H1 (cell line): ENCODE measurements around the gene SCYL1.

Experiments used
- CHD1 ChIP-seq: IDR thresholded peaks from 2 replicates; pipeline ENCODE4 v1.6.1; 2012; ENCODE audit warnings: low read depth, low read length, improper control_type of control experiment
- EGR1 ChIP-seq: IDR thresholded peaks from 2 replicates; pipeline ENCODE4 v1.6.1; 2011; ENCODE audit warnings: low read depth, low read length, borderline replicate concordance
- EP300 ChIP-seq, 2 experiments: IDR thresholded peaks; 1 replicate in 1 of 2; 2 replicates in 1 of 2; pipeline ENCODE4 v1.6.1; 2011 to 2012; ENCODE audit warnings: low read depth in 2 of 2, low read length in 2 of 2, mild to moderate bottlenecking in 2 of 2, borderline replicate concordance in 1 of 2, inconsistent platforms in 1 of 2, moderate library complexity in 1 of 2
- EZH2 ChIP-seq: fragments of 200-600 bp; sonication (generic); IDR thresholded peaks from 2 replicates; pipeline ENCODE4 v1.7.1; 2012; ENCODE audit warnings: low read depth, mild to moderate bottlenecking, moderate library complexity, low read length, inconsistent platforms; ENCODE audit not compliant: severe bottlenecking
- POLR2A ChIP-seq, 2 experiments: IDR thresholded peaks; 1 replicate in 1 of 2; 2 replicates in 1 of 2; pipeline ENCODE4 v1.6.1; 2011; ENCODE audit warnings: low read depth in 2 of 2, low read length in 2 of 2, mild to moderate bottlenecking in 2 of 2; ENCODE audit errors: control extremely low read depth in 1 of 2
- RAD21 ChIP-seq, 2 experiments: IDR thresholded peaks in 1 of 2; conservative IDR thresholded peaks in 1 of 2; 2 replicates each; pipeline ENCODE4 v1.6.1; 2011; ENCODE audit warnings: low read depth in 2 of 2, low read length in 2 of 2, improper control_type of control experiment in 1 of 2, inconsistent platforms in 1 of 2, mild to moderate bottlenecking in 1 of 2, moderate library complexity in 1 of 2
- RNF2 ChIP-seq: fragments of 200-900, 300-1000 bp; sonication (generic); IDR thresholded peaks from 2 replicates; pipeline ENCODE4 v1.7.1; 2016; ENCODE audit warnings: borderline replicate concordance, low read depth, mild to moderate bottlenecking, antibody characterized with exemption, low read length; ENCODE audit not compliant: poor library complexity, severe bottlenecking; ENCODE audit errors: missing control alignments
- RXRA ChIP-seq: IDR thresholded peaks from 2 replicates; pipeline ENCODE4 v1.6.1; 2011; ENCODE audit warnings: low read depth, mild to moderate bottlenecking, low read length, moderate library complexity; ENCODE audit not compliant: insufficient read depth
- TAF7 ChIP-seq: optimal IDR thresholded peaks from 2 replicates; pipeline ENCODE3; 2011; ENCODE audit warnings: low read depth, mild to moderate bottlenecking, inconsistent platforms, low read length, moderate library complexity, borderline replicate concordance
- TF ChIP-seq, protein P1 (sequence below), 3 experiments: IDR thresholded peaks; 1 replicate in 2 of 3; 2 replicates in 1 of 3; pipeline versions ENCODE4 v1.5.1 to v1.6.1; 2011; ENCODE audit warnings: low read length in 3 of 3, mild to moderate bottlenecking in 3 of 3, inconsistent platforms in 2 of 3, low read depth in 1 of 3, moderate library complexity in 1 of 3; ENCODE audit not compliant: insufficient read depth in 1 of 3; ENCODE audit errors: control extremely low read depth in 1 of 3

DNA sequence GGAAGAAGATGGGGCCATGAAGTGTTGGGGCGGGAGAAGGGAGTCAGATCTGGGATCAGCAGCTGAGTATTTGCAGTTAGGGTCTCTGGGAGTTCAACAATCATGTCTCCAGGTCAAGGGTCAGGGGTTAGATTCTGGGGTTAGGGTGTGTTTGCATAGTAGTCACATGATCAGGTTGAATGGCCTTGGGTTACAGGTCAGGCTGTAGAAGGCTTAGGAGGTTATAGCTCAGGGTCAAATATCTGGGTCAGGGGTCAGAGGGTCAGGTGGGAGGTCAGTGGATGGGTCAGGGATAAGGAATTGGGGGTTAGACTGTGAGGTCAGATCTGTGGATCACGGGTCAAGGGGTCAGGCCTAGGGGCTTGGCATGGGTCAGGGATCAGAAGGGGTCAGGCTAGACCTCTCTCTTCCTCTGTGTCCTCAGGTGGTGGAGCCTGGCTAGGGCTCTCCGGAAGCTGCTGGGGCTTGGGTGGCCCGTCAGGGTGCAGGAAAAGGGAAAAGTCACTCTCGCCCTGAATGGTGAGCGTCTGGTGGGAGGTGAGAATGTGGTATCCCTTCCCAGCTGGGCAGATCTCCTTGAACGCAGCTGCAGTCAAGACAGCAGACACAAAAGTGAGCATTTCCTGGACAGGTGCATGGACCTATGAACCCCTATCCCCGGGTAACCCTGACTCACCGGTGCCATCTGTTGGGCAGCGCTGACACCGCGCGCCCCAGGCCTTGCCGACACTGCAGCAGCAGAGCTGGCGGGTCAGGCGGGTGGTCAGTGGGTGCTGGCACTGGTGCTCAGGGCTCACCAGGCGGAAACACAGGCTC lies 26.9 kb downstream of the SCYL1 start:
- TF ChIP-seq, protein P1, sequence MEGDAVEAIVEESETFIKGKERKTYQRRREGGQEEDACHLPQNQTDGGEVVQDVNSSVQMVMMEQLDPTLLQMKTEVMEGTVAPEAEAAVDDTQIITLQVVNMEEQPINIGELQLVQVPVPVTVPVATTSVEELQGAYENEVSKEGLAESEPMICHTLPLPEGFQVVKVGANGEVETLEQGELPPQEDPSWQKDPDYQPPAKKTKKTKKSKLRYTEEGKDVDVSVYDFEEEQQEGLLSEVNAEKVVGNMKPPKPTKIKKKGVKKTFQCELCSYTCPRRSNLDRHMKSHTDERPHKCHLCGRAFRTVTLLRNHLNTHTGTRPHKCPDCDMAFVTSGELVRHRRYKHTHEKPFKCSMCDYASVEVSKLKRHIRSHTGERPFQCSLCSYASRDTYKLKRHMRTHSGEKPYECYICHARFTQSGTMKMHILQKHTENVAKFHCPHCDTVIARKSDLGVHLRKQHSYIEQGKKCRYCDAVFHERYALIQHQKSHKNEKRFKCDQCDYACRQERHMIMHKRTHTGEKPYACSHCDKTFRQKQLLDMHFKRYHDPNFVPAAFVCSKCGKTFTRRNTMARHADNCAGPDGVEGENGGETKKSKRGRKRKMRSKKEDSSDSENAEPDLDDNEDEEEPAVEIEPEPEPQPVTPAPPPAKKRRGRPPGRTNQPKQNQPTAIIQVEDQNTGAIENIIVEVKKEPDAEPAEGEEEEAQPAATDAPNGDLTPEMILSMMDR (IDR thresholded peaks at IDR 0.05; ENCODE audit: control extremely low read depth in 1 of 3, insufficient read depth in 1 of 3, low read depth in 1 of 3, low read length in 3 of 3): peak in 2 of 3 experiments; percentile 74 to 84; a peak in 3 of 4 replicates
- TF ChIP-seq EZH2: no peak
- TF ChIP-seq EP300 (IDR thresholded peaks at IDR 0.05; ENCODE audit: borderline replicate concordance in 1 of 2, low read depth in 2 of 2, low read length in 2 of 2): no peak
- no peak for TF ChIP-seq TAF7
- no peak for TF ChIP-seq POLR2A (IDR thresholded peaks at IDR 0.05; ENCODE audit: control extremely low read depth in 1 of 2, low read depth in 2 of 2, low read length in 2 of 2)
- no peak for TF ChIP-seq CHD1
- no peak for TF ChIP-seq EGR1
- peak; percentile 87 for TF ChIP-seq RXRA
- TF ChIP-seq RAD21 (IDR thresholded peaks at IDR 0.05 in 1 of 2, conservative IDR thresholded peaks at IDR 0.05 in 1 of 2; ENCODE audit: low read depth in 2 of 2, low read length in 2 of 2): peak; percentile 36 to 58
- TF ChIP-seq RNF2: no peak
